Measurements from ENCODE around the gene DNAJC7. TPM values are rescaled to one million over a fixed set of nuclear protein-coding genes. Genes with fewer than 3 reads are reported as not detected.
"Not testable (repeated sequence)": the region's sequence is repeated elsewhere in the genome, so short reads cannot be mapped to it uniquely, and the experiment has no call there.

The DNAJC7 gene
- total RNA-seq, 3 donors from 2014 or later = 144 to 154 (median 147) TPM

DNA sequence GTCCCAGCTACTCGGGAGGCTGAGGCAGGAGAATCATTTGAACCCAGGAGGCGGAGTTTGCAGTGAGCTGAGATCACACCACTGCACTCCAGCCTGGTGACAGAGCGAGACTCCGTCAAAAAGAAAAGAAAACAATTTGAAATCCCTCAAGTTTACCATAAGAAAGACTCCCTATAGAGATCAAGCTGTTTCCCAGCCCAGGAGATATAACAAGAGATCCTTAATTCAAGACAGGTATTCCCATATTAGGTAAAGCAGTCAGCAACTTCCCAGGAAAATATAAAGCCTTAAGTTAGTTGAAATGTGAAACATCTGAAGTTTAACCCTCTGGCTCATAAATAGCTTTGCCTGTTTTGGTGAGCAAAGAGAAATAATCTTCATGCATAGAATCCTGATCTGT, 4.9 kb downstream of the DNAJC7 start:
- H3K27me3 Mint-ChIP-seq (ENCODE audit: low read depth); H3K4me3 Mint-ChIP-seq; DNase-seq; ATAC-seq; H3K9me3 Mint-ChIP-seq: not testable (repeated sequence)
- Mint-ChIP-seq H3K36me3 (ENCODE audit: insufficient read depth) (peaks cover 13% of the 10 kb centered on the region), H3K4me1 (ENCODE audit: low read depth) (peaks cover 60% of the 10 kb centered on the region)

DNA sequence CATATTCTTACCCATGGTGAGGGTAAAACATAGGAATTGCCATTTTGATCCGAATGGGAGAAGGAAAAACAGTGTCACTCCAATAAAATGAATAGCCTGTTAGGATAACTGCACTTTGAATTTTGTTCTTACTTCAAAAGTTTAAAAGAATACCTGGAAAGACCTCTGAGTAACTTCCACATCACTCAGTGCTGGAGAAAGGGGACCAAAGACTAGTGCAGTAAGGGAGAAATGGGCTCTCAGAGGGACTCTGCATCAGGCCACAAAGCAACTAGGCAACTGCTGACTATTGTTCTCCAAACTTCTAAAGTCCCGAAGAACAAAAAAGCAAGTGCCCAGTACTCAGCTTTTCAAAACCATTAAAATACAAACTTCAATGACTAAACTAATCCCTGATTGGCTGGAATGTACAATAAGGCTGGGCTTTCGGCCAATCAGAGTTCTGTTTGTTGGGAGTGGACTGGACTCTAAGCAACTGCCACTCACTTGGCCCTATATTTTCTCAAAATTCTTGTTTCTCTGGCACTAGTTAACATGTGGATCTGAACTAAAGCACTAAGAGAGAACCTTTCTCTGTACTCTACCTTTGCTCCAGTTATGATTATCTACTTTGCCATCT, 6.2 kb downstream of the DNAJC7 start:
- H3K36me3 Mint-ChIP-seq (ENCODE audit: insufficient read depth) = peaks cover 12% of the 10 kb centered on the region
- H3K9me3 Mint-ChIP-seq = no peaks in the 10 kb centered on the region
- no peaks in the 10 kb centered on the region for H3K27me3 Mint-ChIP-seq (ENCODE audit: low read depth)
- H3K4me3 Mint-ChIP-seq = no peak overlapping the region
- DNase-seq = no peak
- ATAC-seq = no peak
- H3K4me1 Mint-ChIP-seq (ENCODE audit: low read depth) = peaks cover 59% of the 10 kb centered on the region

DNA sequence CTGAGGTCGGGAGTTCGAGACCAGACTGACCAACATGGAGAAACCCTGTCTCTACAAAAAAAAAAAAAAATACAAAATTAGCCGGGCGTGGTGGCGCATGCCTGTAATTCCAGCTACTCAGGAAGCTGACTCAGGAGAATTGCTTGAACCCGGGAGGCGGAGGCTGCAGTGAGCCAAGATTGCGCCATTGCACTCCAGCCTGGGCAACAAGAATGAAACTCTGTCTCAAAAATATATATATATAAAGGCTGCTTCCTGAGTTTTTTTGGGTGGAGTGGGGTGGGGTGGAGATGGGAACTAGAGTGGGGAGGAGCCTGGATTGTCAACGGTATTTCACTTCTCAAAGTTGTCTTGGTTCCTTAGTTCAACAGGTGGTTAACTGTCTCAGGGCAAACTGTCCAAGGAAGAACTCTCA, 7.0 kb downstream of the DNAJC7 start:
- H3K4me1 Mint-ChIP-seq (ENCODE audit: low read depth) = peaks cover 54% of the 10 kb centered on the region
- H3K4me3 Mint-ChIP-seq; H3K27me3 Mint-ChIP-seq (ENCODE audit: low read depth); ATAC-seq; DNase-seq; H3K9me3 Mint-ChIP-seq: not testable (repeated sequence)
- H3K36me3 Mint-ChIP-seq (ENCODE audit: insufficient read depth) = peaks cover 12% of the 10 kb centered on the region

DNA sequence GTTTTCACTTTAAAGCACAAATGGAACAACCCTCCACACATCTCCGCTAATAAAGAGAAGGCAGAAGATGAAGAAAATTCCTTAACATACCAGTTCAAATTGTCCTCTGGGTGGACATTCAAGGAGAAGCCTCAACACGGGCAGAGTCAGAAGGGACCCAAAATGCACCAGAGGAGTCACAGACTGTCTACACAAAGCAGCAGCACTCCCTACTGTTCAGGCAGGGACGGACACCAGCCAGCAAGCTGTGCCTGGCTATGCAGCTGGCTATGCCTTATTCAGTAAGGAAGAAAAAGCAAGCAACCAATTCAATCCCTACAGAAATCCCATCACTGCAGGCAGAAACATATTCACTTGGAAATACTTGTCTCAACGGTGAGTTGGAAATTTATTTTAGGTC, 8.1 kb downstream of the DNAJC7 start:
- ATAC-seq (no peak), DNase-seq (no peak)
- H3K4me3 Mint-ChIP-seq = no peak overlapping the region
- no peaks in the 10 kb centered on the region for H3K9me3 Mint-ChIP-seq
- peaks cover 12% of the 10 kb centered on the region for H3K36me3 Mint-ChIP-seq (ENCODE audit: insufficient read depth)
- no peaks in the 10 kb centered on the region for H3K27me3 Mint-ChIP-seq (ENCODE audit: low read depth)
- H3K4me1 Mint-ChIP-seq (ENCODE audit: low read depth) = peaks cover 58% of the 10 kb centered on the region

- Mint-ChIP-seq H3K4me1 (ENCODE audit: low read depth) (peaks cover 29% of the 10 kb centered on the region), H3K36me3 (ENCODE audit: insufficient read depth) (peaks cover 12% of the 10 kb centered on the region), H3K4me3 (no peak overlapping the region), H3K27me3 (ENCODE audit: low read depth) (no peaks in the 10 kb centered on the region), H3K9me3 (no peaks in the 10 kb centered on the region)
- ATAC-seq (no peak), DNase-seq (no peak)
Observed at GRCh38 chr17:42005166-42005565, 12.1 kb downstream of the DNAJC7 start.

- Mint-ChIP-seq H3K27me3 (ENCODE audit: low read depth) (no peaks in the 10 kb centered on the region), H3K4me1 (ENCODE audit: low read depth) (peaks cover 16% of the 10 kb centered on the region), H3K36me3 (ENCODE audit: insufficient read depth) (peaks cover 9% of the 10 kb centered on the region), H3K9me3 (no peaks in the 10 kb centered on the region), H3K4me3 (no peak overlapping the region)
- DNase-seq = no peak
- no peak for ATAC-seq
Observed at GRCh38 chr17:42002792-42003301, 14.4 kb downstream of the DNAJC7 start.

DNA sequence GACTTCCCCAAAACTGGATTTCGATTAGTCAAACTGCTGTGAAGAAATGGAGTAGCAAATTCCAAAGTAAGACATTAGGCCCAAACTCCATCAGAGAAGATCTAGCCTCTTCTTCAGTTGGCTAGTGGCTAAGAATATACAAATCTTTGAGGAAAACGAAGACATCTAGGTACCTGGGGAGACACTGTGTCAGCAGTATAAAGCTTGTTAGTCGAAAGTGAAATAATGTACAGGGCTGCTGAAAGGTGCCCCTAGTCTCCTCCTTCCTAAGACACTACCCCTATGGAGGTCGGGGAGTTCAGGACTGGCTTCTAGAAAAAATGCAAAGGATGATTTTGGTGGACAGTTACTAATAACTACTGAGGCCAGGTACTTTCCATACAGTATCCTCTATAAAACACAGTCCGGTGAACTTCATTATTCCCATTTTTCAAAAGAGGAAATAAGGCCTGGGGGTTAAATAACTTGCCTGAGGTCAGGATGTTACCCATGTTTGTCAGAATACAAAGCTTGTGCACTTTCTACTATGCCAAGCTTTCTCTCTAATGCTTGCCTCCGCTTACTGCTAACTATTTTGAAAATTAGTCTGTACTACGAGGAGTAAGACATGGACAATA, 15.0 kb downstream of the DNAJC7 start:
- H3K27me3 Mint-ChIP-seq (ENCODE audit: low read depth) = no peaks in the 10 kb centered on the region
- peaks cover 15% of the 10 kb centered on the region for H3K4me1 Mint-ChIP-seq (ENCODE audit: low read depth)
- H3K4me3 Mint-ChIP-seq = no peak overlapping the region
- ATAC-seq = no peak
- peaks cover 9% of the 10 kb centered on the region for H3K36me3 Mint-ChIP-seq (ENCODE audit: insufficient read depth)
- DNase-seq = no peak
- H3K9me3 Mint-ChIP-seq = no peaks in the 10 kb centered on the region

DNA sequence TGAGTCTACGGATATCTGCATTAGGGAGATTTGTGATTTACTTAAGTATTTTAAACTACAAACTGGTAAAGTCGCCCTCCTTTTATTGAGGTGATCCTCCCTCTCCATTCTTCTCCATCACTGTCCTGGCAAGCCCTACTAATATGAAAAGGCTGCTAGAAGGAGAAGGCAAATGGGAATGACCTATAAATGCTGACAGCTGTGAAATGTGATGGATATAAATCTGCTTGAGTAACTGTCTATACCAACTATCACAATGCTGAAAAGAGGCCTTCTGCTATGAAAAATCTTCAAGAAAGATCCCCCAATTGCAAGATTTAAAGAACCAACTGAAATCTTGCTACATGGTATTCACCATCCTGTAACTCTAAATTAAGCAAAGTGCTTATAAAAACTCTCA, 15.5 kb downstream of the DNAJC7 start:
- no peak overlapping the region for H3K4me3 Mint-ChIP-seq
- no peaks in the 10 kb centered on the region for H3K27me3 Mint-ChIP-seq (ENCODE audit: low read depth)
- no peak for ATAC-seq
- no peak for DNase-seq
- peaks cover 15% of the 10 kb centered on the region for H3K4me1 Mint-ChIP-seq (ENCODE audit: low read depth)
- no peaks in the 10 kb centered on the region for H3K9me3 Mint-ChIP-seq
- peaks cover 13% of the 10 kb centered on the region for H3K36me3 Mint-ChIP-seq (ENCODE audit: insufficient read depth)

DNA sequence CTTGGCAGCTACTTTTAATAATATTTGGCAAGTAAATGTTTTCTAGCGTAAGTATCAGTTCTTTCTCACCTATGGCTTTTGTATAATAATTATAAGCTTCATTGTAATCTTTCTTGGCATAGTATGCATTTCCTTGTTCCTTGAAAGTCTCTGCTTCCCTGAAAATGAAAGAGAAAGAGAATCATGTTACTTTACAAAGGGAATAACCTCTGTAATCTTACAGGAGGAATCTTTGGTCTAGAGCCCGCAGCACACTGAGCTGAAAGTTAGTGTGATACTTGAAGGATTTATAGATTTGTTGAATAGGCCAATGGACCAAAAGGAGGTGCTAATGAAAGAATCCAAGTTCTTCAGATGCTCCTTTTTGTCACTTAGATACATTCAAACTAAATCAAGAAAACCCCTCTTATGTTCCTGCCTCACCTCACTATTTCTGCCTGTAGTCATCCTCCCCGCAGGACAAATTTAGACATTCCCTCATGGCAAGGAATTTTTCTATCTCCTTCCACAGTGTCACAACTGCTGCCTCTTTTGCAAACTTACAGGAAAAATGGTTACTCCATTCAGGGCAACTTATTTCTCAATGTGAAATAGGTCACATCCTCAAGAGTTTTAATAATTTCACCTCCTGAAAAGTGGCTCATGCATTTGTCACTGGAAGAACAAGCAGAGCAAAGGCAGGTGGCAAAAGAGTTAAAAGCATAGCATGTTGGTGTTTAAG, 16.7 kb downstream of the DNAJC7 start:
- Mint-ChIP-seq H3K27me3 (ENCODE audit: low read depth) (no peaks in the 10 kb centered on the region), H3K9me3 (no peaks in the 10 kb centered on the region), H3K4me3 (no peak overlapping the region), H3K36me3 (ENCODE audit: insufficient read depth) (peaks cover 20% of the 10 kb centered on the region), H3K4me1 (ENCODE audit: low read depth) (peaks cover 21% of the 10 kb centered on the region)
- ATAC-seq (no peak), DNase-seq (no peak)

DNA sequence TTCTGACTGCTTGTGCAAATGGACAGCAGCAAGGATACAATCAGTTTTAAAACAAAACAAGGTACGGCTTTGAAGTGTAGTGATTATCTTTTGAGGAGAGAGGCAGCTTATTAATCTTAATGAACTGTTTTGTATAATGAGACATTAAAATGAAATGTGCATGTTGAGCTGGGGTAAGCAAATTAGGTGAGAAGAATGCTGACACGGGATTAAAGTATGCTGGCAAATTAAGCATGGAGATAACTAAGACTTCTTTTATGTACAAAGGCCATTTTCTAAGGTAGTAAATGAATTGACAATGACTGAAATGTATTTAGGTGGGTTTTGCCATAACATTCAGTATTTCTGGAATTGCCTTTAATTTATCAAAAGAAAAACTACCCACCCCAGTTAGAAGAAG, 18.7 kb downstream of the DNAJC7 start:
- H3K27me3 Mint-ChIP-seq (ENCODE audit: low read depth) = no peaks in the 10 kb centered on the region
- H3K4me1 Mint-ChIP-seq (ENCODE audit: low read depth) = peaks cover 12% of the 10 kb centered on the region
- H3K9me3 Mint-ChIP-seq = no peaks in the 10 kb centered on the region
- ATAC-seq (no peak), DNase-seq (no peak)
- peaks cover 28% of the 10 kb centered on the region for H3K36me3 Mint-ChIP-seq (ENCODE audit: insufficient read depth)
- no peak overlapping the region for H3K4me3 Mint-ChIP-seq

DNA sequence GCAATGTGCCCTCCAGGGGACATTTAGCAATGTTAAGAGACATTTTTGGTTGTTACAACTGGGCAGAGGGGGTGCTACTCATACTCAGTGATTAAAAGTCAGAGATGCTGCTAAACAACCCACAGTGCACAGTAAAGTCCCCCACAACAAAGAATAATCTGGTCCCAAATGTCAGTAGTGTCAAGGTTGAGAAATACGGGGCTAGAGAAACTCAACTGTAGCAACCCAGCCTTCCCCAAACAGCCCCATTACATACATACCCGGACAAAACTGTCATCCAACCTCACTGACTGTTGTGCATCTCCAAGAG, 20.4 kb downstream of the DNAJC7 start:
- Mint-ChIP-seq H3K4me1 (ENCODE audit: low read depth) (peaks cover 9% of the 10 kb centered on the region), H3K9me3 (no peaks in the 10 kb centered on the region), H3K27me3 (ENCODE audit: low read depth) (no peaks in the 10 kb centered on the region), H3K36me3 (ENCODE audit: insufficient read depth) (peaks cover 34% of the 10 kb centered on the region), H3K4me3 (no peak overlapping the region)
- no peak for ATAC-seq
- DNase-seq = no peak

DNA sequence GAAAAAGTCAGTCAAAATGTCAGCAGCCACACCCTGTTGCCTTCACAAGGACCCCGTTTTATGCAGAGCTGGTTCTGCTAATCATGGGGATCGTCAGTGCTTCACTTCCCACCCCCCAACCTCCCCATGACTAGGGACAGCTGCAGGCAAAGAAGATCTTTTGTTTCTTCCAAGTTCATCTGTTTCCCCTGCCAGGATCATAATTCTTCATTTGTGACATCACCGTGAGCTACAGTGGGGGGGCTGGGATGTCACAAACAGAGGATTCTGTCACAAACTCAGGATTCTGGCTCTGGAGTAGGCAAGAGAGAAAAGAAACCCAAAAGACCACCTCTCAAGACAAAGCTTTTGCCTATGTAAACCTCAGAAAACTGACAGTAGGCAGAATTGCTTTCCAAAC, 24.7 kb downstream of the DNAJC7 start:
- DNase-seq (no peak), ATAC-seq (no peak)
- Mint-ChIP-seq H3K27me3 (ENCODE audit: low read depth) (no peaks in the 10 kb centered on the region), H3K9me3 (no peaks in the 10 kb centered on the region), H3K4me1 (ENCODE audit: low read depth) (peaks cover 10% of the 10 kb centered on the region), H3K36me3 (ENCODE audit: insufficient read depth) (peaks cover 54% of the 10 kb centered on the region), H3K4me3 (no peak overlapping the region)

GRCh38 chr17:41989702-41990419, 27.4 kb downstream of the DNAJC7 start:
- H3K27me3 Mint-ChIP-seq (ENCODE audit: low read depth) = no peaks in the 10 kb centered on the region
- ATAC-seq (no peak), DNase-seq (no peak)
- H3K36me3 Mint-ChIP-seq (ENCODE audit: insufficient read depth) = peaks cover 53% of the 10 kb centered on the region
- no peaks in the 10 kb centered on the region for H3K9me3 Mint-ChIP-seq
- no peak overlapping the region for H3K4me3 Mint-ChIP-seq
- H3K4me1 Mint-ChIP-seq (ENCODE audit: low read depth) = peaks cover 5% of the 10 kb centered on the region

- Mint-ChIP-seq H3K4me3 (no peak overlapping the region), H3K36me3 (ENCODE audit: insufficient read depth) (peaks cover 55% of the 10 kb centered on the region), H3K4me1 (ENCODE audit: low read depth) (peaks cover 5% of the 10 kb centered on the region), H3K9me3 (no peaks in the 10 kb centered on the region), H3K27me3 (ENCODE audit: low read depth) (no peaks in the 10 kb centered on the region)
- DNase-seq (no peak), ATAC-seq (no peak)
Observed at GRCh38 chr17:41988418-41988817, 28.8 kb downstream of the DNAJC7 start.
